Right hindlimb (tissue), 1 donor: ENCODE measurements around the gene ELP4.
"Not testable (repeated sequence)": the region's sequence is repeated elsewhere in the genome, so short reads cannot be mapped to it uniquely, and the experiment has no call there.

Source experiments
- DNase-seq: peaks from one replicate; pipeline ENCODE4 v3.0.0-alpha.2; 2018

ELP4 gene

DNA sequence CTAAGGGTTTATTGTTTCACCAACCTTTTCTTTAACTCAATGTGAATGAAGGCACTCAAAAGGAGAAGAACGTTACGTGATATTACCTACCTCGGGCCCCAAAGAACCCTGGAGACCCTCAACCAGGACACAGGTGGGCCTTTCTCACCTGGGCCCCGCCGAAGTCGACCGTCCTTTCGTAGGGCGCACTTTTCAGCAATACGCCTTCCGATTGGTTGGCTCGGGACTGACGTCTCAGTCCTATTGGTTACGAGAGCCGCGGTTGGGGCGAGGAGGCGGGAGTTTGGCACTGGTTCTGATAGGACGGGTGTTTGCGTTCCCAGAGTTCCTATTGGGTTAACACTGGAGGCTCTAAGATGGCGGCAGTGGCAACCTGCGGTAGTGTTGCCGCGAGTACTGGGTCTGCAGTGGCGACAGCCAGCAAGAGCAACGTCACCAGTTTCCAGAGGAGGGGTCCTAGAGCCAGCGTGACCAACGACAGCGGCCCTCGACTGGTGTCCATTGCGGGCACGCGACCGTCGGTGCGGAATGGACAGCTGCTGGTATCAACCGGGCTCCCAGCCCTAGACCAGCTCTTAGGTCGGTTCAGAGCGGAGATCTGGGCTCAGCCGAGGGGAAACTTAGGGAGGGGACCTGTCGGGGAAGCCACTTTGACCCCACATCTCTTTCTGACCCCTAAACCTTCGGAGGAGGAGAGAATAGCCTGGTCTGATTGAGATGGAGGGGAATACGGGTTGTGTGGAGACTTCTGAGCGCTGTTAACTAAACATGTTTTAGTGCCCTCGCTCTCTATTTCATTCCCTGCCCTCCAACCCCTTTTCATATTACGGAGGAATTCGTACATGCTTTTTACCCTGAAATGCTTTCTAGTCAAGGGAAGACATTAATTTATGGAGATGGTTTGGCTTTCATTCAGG lies at the start of gene ELP4, which contains the start of gene IMMP1L:
Gene ELP4, plus strand, starts transcription at position 339 of the 917 bp plus-strand sequence. Its CDS starts 18 bp downstream, at position 357.
Gene IMMP1L, minus strand, starts transcription at position 194 of the 917 bp plus-strand sequence. CDS start 46,346 bp downstream, outside the sequence.
- peak; percentile 98 for DNase-seq

DNA sequence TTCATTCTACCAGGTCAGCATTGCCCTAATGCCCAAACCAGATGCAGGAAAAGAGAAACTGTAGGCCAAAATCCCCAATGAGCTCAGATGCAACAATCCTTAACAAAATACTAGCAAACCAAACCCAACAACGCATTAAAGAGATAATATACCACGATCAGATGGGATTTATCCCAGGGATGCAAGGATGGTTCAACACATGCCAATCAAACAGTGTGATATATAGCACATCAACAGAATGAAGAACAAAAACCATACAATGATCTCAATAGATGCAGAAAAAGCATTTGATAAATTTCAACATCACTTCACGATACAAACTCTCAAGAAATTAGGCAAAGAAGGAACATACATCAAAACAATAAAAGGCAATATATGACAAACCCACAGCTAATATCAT lies 45.1 kb upstream of the ELP4 start:
- DNase-seq: no peak

- DNase-seq: no peak
Observed at GRCh38 chr11:31474083-31474482, 35.5 kb upstream of the ELP4 start.

- DNase-seq: no peak
Observed at GRCh38 chr11:31477528-31478222, 31.9 kb upstream of the ELP4 start.

DNA sequence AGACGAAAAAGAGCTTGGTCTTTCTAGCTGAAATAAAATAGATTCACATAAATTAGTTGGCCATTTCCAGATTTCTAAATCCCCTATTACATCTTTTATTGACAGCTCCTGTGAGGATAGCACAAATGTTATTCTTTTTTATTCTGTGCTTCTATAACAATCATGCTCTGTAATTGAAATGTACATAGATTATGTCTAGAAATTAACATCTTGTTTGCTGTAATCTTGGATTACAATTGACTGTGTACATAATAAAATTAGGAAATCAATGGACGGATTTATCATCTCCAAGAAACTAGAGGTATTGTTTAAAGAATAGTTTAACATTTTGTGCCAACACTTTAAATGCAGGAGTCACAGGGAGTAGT lies 31.4 kb upstream of the ELP4 start:
- DNase-seq: no peak

- no peak for DNase-seq
Observed at GRCh38 chr11:31479066-31479465, 30.5 kb upstream of the ELP4 start.

GRCh38 chr11:31480930-31481329 lies 28.6 kb upstream of the ELP4 start:
- DNase-seq: no peak

DNA sequence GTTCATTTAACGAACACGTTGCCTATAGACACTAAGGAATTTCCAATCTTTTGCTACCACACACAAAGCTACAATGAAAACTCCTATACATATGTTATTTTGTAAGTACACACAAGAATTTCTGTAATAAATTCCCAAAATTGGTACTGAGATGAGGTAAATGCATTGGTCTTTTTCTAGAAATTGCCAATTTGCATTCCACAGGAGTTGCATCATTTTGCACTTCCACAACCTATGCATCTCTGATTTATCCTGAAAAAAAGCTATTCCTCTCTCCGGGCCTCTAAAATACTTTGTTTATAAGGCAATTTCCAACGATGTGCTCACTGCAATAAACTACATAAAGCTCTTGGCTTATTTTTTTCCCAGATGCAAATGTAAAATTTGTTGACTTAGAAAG lies 25.1 kb upstream of the ELP4 start:
- no peak for DNase-seq

- DNase-seq: no peak
Observed at GRCh38 chr11:31487848-31488247, 21.7 kb upstream of the ELP4 start.

GRCh38 chr11:31492320-31492913 lies 17.1 kb upstream of the ELP4 start:
- DNase-seq: no peak

DNA sequence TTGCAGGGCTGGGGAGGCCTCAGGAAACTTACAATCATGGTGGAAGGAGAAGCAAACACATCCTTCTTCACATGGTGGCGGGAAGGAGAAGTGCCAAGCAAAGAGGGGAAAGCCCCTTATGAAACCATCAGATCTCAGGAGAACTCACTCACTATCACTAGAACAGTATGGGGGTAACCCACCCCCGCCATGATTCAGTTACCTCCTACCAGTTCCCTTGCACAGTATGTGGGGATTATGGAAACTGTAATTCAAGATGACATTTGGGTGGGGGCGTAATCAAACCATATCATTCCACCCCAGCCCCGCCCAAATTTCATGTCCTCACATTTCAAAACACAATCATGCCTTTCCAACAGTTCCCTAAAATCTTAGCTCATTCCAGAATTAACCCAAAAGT lies 16.3 kb upstream of the ELP4 start:
- DNase-seq: no peak

- not testable (repeated sequence) for DNase-seq
Observed at GRCh38 chr11:31493762-31494161, 15.8 kb upstream of the ELP4 start.

- no peak for DNase-seq
Observed at GRCh38 chr11:31499576-31500178, 9.9 kb upstream of the ELP4 start.

DNA sequence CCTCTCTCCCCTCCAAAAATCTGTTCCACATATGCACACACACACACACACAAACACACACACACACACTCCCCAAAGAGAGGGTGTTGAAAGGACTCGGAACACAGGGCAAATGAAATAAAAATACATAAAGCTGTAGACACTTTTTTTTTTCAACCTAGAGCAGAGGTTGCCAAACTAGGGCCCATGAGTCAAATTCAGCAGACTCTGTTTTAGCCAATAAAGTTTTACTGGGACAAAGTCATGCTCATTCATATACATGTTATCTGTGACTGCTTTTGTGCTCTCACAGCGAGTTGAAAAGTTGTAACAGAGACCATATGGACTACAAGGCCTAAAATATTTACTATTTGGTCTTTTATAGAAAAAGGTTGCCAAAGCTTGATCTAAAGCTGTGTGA lies 9.0 kb upstream of the ELP4 start:
- DNase-seq: no peak

DNA sequence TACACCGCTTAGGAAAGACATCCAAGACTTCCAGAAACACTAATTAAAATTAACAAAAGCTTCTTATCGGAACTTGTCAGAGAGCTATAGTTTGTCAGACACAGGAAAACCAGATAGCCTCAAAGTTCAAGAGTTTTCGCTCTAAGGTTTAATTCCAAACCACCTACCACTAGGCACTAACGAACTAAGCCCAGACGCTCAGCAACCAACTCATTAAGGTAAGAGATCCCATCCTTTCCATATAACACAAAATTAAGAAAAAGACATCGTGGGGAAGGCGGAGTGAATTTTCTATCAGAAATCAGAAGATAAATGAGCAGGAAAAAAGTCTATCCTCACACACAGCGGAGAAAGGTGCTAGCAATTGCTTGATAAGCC lies 527 bp upstream of the ELP4 start:
- no peak for DNase-seq

GRCh38 chr11:31512117-31512516 lies 2.5 kb downstream of the ELP4 start:
- DNase-seq: no peak

- no peak for DNase-seq
Observed at GRCh38 chr11:31521497-31522150, 12.1 kb downstream of the ELP4 start.

DNA sequence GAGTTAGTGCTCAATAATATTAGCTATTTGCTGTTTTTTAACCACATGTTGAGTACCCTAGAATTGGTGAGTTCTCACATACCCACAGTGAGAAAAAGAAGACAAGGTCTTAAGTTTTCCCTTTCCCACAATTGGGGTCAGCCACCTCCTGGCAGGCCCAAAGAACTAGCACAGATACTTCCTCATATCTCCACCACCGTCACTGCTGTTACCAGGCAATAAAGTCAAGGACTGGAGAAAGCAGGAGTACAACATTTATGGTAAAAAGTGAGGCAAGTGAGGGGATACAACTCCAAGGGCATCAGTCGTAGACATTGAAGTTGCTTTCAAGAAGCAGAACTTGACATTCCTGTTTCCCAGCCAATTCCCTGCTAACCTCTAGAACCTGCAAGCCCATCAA lies 19.6 kb downstream of the ELP4 start:
- DNase-seq: no peak

GRCh38 chr11:31529701-31530100 lies 20.1 kb downstream of the ELP4 start:
- no peak for DNase-seq

DNA sequence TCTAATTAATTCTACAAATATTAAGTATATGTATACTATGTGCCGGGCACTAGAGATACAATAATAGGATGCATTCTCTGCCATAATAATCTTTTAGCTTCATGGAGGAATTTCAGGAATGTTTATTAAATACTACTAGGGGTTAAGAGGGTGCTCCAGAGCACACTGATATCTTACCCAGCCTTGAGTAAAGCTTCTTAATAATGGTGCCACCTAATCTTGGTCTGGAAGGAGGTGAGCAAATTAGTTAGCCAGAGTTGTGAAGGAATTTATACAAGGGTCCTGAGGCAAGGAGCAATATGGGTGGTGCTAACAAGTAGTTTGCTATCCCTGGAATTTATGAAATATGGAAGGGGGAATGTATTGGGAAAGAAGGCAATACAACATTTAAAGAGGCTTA lies 21.7 kb downstream of the ELP4 start:
- no peak for DNase-seq

GRCh38 chr11:31535479-31535878 lies 25.9 kb downstream of the ELP4 start:
- no peak for DNase-seq

- no peak for DNase-seq
Observed at GRCh38 chr11:31542862-31543261, 33.3 kb downstream of the ELP4 start.

- no peak for DNase-seq
Observed at GRCh38 chr11:31555938-31556337, 46.4 kb downstream of the ELP4 start.
